GM20431 (cell line): Measurements from ENCODE around the gene FAM53B.

ENCODE experiments used
- in situ Hi-C: fragments of 300-500 bp; cut with MseI, MboI; formaldehyde crosslinking; loops from one replicate; pipeline ENCODE4 v1.15.0; 2020; ENCODE audit warnings: low sequenced_read_pairs; ENCODE audit not compliant: unreplicated experiment

FAM53B gene

DNA sequence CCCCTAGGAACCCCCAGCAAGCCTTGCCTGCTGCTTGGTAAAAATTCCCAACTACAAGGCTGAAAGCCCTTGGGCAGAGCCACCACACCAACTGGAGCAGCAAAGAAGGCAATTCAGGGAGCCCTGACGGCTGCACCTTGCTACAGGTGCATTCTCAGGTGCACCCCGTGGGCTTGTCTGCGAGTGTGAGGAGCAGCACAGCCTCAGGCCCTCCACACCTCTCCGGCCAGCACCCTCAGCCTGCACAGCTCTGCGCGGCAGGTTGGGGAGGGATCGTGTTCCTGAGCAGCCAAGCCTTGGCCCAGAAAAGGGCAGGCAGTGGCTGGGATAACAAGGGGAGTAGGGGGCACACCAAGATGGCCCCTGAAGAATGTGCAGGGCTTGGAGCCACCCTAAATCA lies 104.1 kb downstream of the FAM53B start:
- in situ Hi-C loops = no loop called here

DNA sequence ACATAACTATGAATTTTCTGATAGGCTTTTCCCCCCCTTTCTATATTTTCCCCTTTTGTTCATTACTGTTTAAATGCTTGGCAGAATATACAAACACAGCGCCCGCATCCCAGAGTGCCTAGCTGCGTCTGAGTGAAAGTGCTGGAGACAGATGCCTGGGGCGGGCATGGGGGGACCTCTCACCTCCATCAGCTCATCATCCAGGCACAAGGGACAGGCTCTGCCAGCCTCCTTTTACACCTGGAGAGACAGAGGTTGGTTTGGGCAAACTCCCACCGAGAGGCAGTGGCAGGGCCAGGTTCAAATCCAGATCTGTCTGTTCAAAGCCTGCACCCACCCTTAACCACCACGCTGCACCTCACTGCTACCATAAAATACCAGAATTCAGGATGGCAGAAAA lies 104.5 kb downstream of the FAM53B start:
- in situ Hi-C loops = no loop called here

DNA sequence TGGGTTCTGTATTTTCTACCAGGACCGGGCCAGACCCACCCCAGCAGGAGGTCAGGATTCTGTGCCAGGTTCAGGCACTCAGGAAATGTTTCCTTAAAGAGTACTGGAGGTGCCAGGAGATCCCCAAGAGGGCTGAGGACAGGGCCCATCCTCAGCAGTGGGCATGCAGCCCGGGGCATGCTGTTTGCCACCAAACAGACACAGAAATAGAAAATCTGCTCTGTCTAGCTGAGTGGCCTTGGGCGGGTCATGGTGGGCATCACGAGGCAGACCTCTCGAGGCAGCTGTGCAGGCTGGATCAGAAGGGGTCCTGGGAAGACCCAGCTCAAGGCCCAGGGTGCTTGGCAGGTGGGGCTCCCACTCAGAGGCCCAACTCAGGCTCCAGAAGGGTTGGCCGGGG lies 105.0 kb downstream of the FAM53B start:
- in situ Hi-C loops = no loop called here

DNA sequence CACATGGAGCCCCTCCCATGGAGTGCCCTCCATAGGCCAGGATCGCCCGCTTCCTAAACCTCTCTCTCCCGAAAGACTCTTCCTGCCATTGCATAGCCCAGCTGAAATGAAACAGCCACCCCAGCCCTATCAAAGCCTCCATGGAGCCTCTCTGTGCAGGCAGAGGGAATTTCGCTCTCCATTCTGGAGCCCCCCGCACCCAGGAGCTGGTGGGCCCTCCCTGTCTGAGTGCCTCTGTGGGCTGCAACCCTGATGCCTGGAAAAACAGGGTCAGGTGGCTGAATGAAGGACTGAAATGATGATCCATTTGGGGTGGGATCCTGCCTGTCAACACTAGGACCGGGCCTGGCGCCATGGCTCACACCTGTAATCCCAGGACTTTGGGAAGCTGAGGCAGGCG lies 106.4 kb downstream of the FAM53B start:
- in situ Hi-C loops = no loop called here

DNA sequence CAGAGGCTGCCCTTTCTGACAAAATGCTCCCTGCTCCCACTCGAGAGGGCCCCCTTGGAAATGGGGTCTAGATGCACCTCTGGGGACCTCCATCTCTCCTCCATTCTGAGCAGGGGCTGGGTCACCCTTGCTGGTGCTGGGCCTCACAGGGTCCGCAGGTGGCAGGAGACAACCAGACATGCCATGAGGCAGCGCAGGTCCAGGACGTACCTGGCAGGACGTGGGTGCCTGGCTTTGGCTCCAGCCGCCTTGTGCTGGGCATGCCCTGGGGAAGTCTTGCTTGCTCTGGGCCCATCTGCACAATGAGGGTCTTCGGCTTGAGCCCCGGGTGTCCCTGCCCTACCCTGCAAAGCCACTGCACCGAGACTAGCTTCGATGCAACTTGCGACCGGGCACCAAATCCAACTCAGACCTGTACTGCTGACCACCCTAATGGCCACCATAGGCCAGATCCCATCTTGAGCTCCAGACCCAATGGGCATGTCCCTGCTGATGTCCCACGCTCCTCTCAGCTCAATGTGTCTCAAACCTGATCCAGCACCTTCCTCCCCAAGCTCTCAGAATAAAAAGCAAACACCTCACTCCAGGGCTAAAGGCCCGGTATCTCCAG lies 107.0 kb downstream of the FAM53B start:
- in situ Hi-C loops = no loop called here

DNA sequence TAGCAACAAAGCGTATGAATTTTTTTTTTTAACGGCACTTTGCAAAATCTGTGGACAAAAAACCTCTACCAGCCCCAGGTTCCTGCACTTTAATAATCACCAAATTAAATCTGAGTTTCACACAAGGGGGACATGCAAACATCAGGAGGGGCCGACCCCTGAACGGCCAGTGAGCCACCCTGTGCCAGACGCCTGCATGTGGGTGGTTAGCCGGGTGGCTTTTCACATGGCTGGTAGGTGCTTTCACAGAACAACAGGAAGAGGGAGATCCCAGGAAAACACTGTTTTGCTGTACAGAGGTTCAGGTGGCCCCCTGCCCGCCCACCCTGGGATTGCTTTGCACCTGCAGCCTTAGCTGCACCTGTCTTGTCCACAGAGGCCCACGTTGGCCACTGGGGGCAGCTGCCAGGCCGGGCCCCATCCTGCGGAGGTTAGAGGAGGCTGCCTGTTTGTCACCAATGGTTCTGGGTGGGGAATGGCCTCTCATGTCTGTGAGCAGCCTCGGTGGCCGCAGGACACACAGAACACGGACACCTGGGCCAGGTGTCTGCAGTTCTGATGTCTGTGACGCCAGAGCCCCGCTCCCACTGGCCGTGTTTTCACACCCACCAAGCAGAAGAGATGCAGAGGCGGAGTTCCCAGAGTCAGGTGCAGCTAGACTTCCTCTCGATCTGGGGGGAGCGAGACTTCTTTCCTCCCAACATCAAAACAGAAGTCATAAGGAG lies 107.7 kb downstream of the FAM53B start:
- in situ Hi-C loops = no loop called here

DNA sequence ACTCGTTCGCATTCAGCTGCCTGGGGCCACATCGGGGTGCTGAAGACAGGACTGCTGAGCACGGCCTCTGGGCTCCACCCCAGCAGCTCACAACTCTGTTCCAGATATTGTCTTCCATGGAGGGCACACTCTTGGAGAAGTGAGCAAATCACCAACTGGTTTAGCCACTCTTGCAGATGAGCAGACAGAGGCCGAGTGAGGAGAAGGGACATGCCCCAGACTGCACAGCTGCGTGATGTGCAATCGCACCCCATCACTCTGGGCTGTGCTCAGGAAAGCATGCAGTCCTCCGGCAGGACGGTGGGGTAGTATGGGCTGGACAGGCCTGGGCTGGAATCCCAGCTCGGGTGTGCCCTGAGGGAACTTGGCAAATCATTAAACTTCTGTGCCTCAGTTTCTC lies 111.6 kb downstream of the FAM53B start:
- in situ Hi-C loops = no loop called here

DNA sequence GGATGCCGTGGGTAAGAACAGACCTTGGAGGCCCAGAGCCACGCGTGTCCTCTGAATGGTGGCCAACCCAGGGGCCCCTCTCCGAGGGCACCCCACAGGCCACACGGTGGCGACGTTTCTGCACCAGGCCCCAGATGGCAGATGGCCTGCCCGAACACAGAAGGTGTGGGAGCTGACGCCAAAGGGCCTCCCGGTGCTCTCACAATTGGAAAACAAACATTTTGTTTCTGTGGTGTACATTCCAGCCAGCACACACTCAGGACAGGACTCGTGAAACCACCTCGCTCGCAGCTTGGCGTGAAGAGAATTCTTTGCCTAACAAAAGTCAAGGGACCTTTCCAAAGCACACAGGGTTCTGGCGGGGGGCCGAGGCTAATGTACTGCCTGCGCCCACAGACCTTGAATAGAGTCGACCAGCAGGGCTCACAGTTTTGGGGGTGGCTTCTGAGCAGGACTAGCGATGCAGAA lies 112.1 kb downstream of the FAM53B start:
- in situ Hi-C loops = no loop called here

DNA sequence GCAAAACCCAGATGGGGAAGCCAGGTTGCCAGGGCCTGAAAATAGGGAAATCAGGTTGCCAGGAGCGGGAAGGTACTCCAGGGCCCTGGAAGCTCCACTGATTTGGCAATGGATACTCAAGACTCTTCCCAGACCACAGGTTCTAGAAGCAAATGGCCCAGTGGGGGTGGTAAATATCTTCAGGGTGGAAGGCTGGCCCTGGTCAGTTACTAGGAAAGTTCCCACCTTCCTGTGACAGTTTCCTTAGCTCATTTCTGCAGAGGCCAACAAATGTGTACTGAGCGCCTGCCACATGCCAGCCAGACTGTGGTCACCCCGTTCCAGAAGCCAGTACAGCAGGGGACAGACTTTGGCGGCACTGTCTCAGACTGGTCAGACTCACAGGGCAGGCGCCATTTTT lies 113.6 kb downstream of the FAM53B start:
- in situ Hi-C loops = no loop called here

DNA sequence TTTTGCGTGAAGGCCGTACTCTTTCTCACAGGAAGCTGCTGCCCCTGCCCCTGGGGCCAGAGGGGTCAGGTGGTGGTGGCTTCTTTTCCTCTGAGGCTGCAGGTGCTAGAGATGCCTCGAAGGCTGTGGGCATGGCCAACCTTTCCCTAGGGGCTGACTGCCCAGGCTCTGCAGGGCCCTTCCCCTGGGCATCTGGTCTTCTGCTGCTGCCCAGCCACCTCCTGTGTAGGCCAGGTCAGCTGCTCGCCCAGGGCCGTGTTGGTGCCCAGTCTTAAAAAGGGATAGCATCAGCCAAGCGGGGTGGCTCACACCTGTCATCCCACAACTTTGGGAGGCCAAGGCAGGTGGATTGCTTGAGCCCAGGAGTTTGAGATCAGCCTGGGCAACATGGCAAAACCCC lies 114.3 kb downstream of the FAM53B start:
- in situ Hi-C loops = no loop called here

DNA sequence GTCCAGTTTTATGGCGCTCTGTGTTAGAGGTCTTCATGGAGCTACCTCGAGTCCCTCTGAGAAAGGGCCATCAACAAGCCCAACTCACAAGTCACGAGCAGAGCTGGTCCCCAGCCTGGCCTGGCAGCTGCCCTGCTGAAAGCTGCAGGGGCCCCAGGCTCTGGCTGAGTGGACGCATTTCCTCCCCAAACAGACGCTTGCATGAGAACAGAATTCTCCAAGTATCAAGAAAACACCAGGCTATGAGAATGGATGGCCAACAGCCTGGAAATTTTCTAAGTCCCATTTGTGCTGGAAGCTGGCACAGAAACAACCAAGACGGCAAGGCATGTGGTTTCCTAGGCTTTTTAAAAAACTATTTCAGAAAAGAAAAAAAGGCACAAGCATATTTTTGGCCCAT lies 114.8 kb downstream of the FAM53B start:
- in situ Hi-C loops = no loop called here

DNA sequence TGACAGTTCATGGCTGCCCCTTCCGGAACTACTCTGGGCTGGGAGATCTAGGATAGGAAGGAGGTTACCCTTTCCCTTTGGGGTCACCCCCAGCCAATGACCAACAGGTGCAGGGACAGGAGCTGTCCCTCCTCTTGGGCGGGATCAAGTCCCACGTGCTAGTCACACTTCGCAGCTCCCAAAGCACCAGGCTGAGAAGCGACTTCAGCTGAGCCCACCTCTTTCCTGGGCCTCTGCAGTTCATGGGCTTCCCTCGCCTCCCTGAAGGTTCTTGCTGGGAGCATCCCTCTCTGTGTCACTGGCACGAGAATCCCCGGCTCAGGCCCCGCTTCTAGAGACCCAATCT lies 115.5 kb downstream of the FAM53B start:
- in situ Hi-C loops = no loop called here

DNA sequence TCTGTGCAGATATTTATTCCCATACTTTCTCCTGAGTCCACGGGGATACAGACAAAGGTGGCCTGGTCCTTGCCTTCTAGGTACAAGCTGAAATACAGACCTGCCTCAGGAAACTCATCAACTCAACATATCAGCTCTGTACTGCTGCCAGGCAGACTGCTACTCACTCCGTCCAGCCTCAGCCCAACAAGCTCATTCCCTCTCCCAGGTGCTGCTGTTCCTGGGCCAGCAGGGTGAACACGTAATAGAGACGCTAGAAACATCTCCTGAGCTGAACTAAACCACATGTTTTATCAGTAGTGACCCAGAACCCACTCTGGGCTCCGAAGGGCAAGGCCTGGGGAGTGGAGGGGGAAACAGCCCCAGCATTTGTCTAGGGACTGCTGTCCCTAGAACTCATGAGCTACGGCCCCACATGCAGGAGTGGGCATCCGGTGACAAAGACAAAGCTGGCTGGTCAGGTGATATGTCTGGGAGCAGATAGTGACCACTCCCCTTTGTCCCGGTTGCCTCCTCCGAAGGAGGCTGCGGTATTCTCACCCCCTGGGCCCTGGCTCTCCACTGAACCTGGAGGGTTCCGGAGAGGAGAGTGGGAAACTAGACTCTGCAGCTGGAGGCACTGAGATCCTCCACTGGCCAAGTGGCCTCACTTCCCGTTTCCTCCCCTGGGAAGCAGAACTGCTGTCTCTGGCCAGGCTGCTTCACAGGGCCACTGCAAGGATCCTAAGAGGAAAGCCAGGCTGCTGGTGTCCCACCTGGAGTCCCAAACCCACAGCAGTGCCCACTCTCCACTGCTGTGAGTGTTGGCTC lies 116.1 kb downstream of the FAM53B start:
- in situ Hi-C loops = no loop called here

DNA sequence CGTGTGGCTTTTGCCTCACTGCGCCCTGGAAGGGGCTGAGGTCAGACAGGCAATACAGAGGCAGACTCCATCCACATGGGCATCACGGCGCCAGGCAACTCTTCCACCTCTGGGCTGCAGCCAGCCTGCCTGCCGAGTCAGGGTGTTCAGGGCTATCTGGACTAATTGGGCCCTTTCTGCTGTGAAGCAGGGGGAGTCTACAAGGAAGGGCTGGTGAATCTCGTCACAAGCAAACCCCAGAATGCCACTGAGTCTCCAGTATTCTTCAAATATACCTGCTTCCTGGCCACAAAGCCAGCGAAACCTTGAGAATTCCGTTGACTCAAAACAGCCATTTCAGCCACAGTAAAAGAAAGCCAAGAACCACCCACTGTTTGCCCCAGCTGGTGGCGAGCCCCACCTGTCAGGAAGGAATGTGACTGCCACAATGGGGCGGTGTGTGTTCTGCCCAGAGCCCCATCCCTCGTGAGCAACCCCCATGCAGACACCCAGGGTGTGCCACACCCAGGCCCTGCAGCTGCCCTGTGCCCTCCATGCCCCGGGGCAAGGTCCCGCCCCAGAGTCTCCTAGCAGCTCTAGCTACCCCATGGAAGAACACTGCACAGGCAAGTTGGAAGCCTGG lies 117.3 kb downstream of the FAM53B start:
- in situ Hi-C loops = no loop called here

DNA sequence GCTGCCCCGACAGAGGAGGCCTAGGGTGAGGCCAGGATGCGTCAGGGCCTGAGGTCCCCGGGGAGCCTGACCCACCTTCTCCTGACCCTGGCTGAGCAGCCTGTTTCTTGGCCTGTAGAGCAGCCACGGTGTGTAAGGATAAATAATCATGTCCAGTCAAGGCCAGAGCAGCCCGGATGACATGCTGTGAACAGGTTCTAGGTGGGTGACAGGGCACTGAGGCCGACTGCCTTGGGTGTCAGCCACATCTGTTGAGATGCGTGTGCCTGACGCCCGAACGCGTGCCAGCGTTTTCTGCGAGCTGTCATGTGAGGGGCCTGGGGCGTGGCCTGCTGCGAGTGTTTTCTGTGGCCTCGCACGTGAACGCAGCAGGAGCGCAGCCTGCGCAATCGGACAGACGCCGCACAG lies 118.3 kb downstream of the FAM53B start:
- in situ Hi-C loops = no loop called here

DNA sequence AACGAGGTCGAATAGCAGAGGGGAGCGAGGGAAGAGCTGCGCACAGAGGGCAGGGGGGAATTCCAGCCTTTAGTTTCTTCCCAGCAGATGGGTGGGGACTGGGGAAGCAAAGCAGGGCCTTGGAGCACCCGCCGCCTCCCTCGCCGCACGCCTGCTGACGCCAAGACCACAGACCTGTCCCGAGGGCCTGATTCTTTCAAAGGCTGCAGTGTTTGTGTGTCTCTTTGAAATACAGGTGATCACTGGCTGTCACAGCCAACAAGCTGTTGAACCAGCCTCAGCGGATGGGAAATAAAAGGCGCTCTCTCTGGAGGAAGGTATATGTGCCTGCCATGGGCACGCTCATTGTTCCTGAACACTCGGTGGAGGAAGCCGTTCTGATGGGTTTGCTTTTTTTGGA lies 119.3 kb downstream of the FAM53B start:
- in situ Hi-C loops = no loop called here

DNA sequence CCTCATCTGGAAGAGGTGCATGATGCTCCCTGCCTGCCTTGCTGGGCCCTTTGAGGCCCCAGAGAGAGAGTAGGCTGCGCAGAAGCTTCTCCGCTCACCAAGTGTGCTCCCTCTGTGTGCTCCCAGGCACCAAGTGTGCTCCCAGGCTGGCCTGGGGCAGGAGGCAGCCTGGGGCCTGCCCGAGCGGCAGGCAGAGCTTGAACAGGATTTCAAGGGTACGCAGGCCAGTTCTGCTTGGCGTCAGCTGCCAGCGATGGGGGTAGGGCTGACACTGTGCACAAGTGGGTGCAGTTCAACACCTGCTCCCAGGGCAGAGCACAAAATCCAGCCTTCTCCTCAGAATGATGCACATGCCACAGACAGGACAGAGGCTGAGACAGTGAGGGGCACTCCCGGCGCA lies 119.7 kb downstream of the FAM53B start:
- in situ Hi-C loops = no loop called here

DNA sequence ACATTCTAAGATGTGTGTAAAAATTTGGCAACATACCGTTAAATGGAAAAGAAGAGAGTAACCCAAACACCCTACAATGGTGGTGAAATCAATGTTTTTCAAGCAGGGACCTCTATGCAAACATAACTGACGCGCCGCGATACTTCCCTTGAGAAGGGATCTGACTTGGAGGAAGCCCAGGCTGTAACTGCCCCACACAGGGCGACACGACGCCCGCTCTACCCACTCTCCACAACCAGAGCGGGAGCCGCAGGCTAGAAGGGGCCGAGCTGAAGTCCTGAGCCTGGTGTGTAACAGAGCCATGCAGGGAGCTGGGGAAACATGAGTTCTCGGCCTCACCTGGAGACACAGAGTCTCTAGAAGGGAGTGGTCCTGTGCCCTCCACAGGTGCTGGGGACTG lies 120.2 kb downstream of the FAM53B start:
- in situ Hi-C loops = no loop called here

DNA sequence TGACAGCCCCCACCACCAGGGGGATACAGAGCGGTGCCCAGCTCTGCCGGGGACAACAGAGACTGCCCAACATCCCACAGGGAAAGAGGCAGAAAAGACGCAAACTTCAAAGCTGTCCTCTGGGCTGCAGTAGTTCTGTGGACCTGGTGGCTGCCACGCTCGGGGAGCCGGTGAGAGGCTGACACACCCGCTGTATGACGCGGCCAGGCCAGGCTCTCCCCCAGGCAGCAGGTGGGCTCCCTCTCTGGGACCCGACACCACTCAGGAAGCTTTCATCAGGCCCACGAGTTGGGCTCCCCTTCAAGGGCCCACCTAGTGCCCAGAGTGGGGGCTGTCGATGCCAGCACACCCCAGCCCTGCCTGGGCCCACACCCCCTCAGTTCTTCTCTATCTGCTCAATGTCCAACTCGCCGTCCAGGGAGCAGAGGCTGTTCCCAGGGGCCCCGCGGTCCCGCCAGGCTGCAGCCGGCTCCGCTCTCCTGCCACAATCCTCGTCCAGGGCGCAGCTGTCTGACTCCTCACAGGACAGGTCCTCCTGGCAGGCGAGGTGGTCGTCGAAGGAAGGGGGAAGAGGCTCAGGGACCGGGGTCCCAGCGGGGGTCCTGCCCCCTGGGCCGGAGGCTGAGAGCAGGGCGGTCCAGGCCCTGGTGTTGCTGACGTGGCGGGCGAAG lies 121.2 kb downstream of the FAM53B start:
- in situ Hi-C loops = no loop called here

DNA sequence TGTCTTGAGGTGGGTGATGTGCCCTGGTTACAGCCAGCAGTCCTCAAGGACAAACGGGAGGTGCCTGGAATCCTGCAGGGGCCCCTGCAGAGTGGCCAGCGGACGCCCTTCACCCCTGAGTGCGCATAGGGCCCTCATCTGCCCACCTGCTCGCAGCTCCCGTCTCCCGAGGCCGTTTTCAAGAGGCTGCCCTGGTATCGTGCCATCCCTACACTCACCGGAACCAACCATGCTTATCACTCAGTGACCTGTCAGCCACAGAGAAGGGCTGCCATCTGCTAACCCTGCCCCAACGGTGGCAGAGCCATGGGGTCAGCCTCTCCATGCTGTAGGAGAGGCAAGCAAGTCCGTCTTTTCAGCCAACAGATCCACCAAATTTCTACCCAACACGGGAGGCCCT lies 122.0 kb downstream of the FAM53B start:
- in situ Hi-C loops = no loop called here
